ENCODE measurements around the gene STEAP2. TPM values are rescaled to one million over a fixed set of nuclear protein-coding genes. Genes with fewer than 3 reads are reported as not detected.
A peak's percentile ranks its signal among the peaks of the same experiment; 100 is the strongest.

The STEAP2 gene
- total and polyA plus RNA-seq, 8 donors, result 2.3 to 10.7 (median 7.3) TPM

DNA sequence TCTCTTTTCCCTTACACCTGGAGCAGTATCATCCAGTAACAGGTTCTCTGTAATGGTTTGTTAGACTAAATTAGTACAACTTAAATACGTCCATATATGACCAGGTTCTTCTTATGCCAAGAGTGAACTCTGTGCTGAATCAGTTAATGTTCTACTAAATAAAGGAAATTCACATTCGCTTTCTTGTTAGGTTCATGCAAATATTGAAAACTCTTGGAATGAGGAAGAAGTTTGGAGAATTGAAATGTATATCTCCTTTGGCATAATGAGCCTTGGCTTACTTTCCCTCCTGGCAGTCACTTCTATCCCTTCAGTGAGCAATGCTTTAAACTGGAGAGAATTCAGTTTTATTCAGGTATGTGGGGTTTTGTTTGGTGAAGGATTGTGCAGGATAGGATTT is 18.1 kb downstream of the STEAP2 start:
- Histone ChIP-seq H3K9me3 (no peaks in the 10 kb centered on the region), H3K4me1 (peaks cover 0 to 23% (median 20%) of the 10 kb centered on the region in 3 donors), H3K27ac (peak overlapping the region in 2 of 4 donors; percentile 7 to 27), H3K36me3 (no peaks in the 10 kb centered on the region), H3K4me3 (no peak overlapping the region), H3K27me3 (no peaks in the 10 kb centered on the region)
- WGBS, 2 donors, result 31 to 51% methylated on average over 2 of the region's 2 CpGs
- intact Hi-C loops (cut with DNase I), result no loop called here
- ATAC-seq (peak in 3 of 4 donors; percentile 62 to 75 (median 69)), FAIRE-seq (no peak), DNase-seq (no peak)
- TF ChIP-seq, protein P1, sequence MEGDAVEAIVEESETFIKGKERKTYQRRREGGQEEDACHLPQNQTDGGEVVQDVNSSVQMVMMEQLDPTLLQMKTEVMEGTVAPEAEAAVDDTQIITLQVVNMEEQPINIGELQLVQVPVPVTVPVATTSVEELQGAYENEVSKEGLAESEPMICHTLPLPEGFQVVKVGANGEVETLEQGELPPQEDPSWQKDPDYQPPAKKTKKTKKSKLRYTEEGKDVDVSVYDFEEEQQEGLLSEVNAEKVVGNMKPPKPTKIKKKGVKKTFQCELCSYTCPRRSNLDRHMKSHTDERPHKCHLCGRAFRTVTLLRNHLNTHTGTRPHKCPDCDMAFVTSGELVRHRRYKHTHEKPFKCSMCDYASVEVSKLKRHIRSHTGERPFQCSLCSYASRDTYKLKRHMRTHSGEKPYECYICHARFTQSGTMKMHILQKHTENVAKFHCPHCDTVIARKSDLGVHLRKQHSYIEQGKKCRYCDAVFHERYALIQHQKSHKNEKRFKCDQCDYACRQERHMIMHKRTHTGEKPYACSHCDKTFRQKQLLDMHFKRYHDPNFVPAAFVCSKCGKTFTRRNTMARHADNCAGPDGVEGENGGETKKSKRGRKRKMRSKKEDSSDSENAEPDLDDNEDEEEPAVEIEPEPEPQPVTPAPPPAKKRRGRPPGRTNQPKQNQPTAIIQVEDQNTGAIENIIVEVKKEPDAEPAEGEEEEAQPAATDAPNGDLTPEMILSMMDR (IDR thresholded peaks at IDR 0.05), result no peak

DNA sequence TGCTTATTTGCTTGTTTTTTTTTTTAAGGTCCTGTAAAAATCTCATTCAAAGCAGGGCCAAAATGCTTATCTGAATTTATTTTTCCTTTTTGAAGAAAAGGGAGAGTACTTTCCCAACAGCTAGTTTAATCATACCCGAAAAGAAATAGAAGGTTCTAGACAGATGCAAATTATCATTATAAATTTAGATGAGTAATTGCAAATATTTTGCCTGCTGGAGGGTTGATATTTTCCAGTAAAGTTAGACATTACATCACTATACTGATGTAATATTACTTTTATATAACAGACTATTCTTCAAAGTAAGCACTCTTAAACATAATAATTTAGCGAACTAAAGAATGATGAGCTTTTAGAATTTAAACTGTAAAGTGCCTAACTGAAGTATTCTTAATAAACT is 19.3 kb downstream of the STEAP2 start:
- Histone ChIP-seq H3K27me3 (no peaks in the 10 kb centered on the region), H3K9me3 (no peaks in the 10 kb centered on the region), H3K27ac (no peak overlapping the region), H3K4me1 (peaks cover 0 to 23% (median 20%) of the 10 kb centered on the region in 3 donors), H3K36me3 (no peaks in the 10 kb centered on the region), H3K4me3 (no peak overlapping the region)
- TF ChIP-seq, protein P1 (IDR thresholded peaks at IDR 0.05), result no peak
- 83 to 86% methylated on average over 2 of the region's 2 CpGs for WGBS, 2 donors
- peak in 3 of 4 donors; percentile 28 to 49 (median 33) for ATAC-seq
- peak; percentile 23 for FAIRE-seq
- no peak for DNase-seq
- intact Hi-C loops (cut with DNase I), result no loop called here

DNA sequence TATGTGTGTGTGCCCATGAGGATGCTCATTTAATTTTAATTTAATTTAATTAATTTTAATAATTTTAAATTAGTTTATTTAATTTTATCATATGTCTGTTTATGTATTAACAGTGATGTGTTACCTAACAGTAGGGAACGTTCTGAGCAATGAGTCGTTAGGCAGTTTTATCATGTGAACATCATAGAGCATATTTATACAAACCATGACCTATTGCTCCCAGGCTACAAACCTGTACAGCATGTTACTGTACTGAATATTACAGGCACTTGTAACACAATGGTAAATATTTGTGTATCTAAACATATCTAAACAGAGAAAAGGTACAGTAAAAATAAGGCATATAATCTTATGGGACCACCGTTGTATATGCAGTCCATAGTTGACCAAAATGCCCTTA is 19.8 kb downstream of the STEAP2 start:
- DNase-seq (no peak), FAIRE-seq (peak; percentile 47), ATAC-seq (peak; percentile 39 to 90 (median 75))
- Histone ChIP-seq H3K27me3 (no peaks in the 10 kb centered on the region), H3K36me3 (no peaks in the 10 kb centered on the region), H3K4me3 (no peak overlapping the region), H3K9me3 (no peaks in the 10 kb centered on the region), H3K27ac (no peak overlapping the region), H3K4me1 (peaks cover 0 to 23% (median 20%) of the 10 kb centered on the region in 3 donors)
- TF ChIP-seq, protein P1 (IDR thresholded peaks at IDR 0.05), result no peak
- intact Hi-C loops (cut with DNase I), result no loop called here
- WGBS, 2 donors, result 38 to 39% methylated on average over 3 of the region's 3 CpGs

DNA sequence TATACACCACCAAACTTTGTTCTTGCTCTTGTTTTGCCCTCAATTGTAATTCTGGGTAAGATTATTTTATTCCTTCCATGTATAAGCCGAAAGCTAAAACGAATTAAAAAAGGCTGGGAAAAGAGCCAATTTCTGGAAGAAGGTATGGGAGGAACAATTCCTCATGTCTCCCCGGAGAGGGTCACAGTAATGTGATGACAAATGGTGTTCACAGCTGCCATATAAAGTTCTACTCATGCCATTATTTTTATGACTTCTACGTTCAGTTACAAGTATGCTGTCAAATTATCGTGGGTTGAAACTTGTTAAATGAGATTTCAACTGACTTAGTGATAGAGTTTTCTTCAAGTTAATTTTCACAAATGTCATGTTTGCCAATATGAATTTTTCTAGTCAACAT is 20.9 kb downstream of the STEAP2 start:
- H3K9me3 ChIP-seq, result no peaks in the 10 kb centered on the region
- intact Hi-C loops (cut with DNase I), result no loop called here
- peaks cover 0 to 23% (median 20%) of the 10 kb centered on the region in 3 donors for H3K4me1 ChIP-seq
- no peaks in the 10 kb centered on the region for H3K36me3 ChIP-seq
- ATAC-seq, result no peak
- no peak overlapping the region for H3K27ac ChIP-seq
- TF ChIP-seq, protein P1 (IDR thresholded peaks at IDR 0.05), result no peak
- no peak for DNase-seq
- FAIRE-seq, result no peak
- 44 to 79% methylated on average over 5 of the region's 5 CpGs for WGBS, 2 donors
- no peaks in the 10 kb centered on the region for H3K27me3 ChIP-seq
- no peak overlapping the region for H3K4me3 ChIP-seq

DNA sequence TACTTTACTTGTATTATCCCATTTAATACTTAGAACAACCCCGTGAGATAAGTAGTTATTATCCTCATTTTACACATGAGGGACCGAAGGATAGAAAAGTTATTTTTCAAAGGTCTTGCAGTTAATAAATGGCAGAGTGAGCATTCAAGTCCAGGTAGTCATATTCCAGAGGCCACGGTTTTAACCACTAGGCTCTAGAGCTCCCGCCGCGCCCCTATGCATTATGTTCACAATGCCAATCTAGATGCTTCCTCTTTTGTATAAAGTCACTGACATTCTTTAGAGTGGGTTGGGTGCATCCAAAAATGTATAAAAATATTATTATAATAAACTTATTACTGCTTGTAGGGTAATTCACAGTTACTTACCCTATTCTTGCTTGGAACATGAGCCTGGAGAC is 22.0 kb downstream of the STEAP2 start:
- no peak for FAIRE-seq
- TF ChIP-seq, protein P1 (IDR thresholded peaks at IDR 0.05), result no peak
- no peaks in the 10 kb centered on the region for H3K27me3 ChIP-seq
- intact Hi-C loops (cut with DNase I), result no loop called here
- no peak for ATAC-seq
- H3K9me3 ChIP-seq, result no peaks in the 10 kb centered on the region
- WGBS, 2 donors, result 95 to 97% methylated on average over 6 of the region's 6 CpGs
- DNase-seq, result no peak
- peaks cover 0 to 23% (median 20%) of the 10 kb centered on the region in 3 donors for H3K4me1 ChIP-seq
- H3K4me3 ChIP-seq, result no peak overlapping the region
- no peaks in the 10 kb centered on the region for H3K36me3 ChIP-seq
- H3K27ac ChIP-seq, result no peak overlapping the region

Measured in pancreas (tissue), 10 donors.